Measurements from ENCODE around the gene PRDX5.

Gene PRDX5

GRCh38 chr11:64368673-64369074, 50.8 kb downstream of the PRDX5 start:
- Histone ChIP-seq H3K27ac (ENCODE audit: low read length) (no peak overlapping the region), H3K36me3 (ENCODE audit: control insufficient read depth, low read depth, low read length) (peaks cover 3% of the 10 kb centered on the region), H3K27me3 (ENCODE audit: control insufficient read depth, insufficient read depth, low read length) (no peaks in the 10 kb centered on the region), H3K9me3 (ENCODE audit: control insufficient read depth, low read depth, low read length) (no peaks in the 10 kb centered on the region), H3K4me1 (ENCODE audit: control insufficient read depth, low read depth, low read length) (no peaks in the 10 kb centered on the region), H3K9ac (ENCODE audit: low read length) (no peak overlapping the region), H3K4me3 (ENCODE audit: low read length) (no peak overlapping the region)

DNA sequence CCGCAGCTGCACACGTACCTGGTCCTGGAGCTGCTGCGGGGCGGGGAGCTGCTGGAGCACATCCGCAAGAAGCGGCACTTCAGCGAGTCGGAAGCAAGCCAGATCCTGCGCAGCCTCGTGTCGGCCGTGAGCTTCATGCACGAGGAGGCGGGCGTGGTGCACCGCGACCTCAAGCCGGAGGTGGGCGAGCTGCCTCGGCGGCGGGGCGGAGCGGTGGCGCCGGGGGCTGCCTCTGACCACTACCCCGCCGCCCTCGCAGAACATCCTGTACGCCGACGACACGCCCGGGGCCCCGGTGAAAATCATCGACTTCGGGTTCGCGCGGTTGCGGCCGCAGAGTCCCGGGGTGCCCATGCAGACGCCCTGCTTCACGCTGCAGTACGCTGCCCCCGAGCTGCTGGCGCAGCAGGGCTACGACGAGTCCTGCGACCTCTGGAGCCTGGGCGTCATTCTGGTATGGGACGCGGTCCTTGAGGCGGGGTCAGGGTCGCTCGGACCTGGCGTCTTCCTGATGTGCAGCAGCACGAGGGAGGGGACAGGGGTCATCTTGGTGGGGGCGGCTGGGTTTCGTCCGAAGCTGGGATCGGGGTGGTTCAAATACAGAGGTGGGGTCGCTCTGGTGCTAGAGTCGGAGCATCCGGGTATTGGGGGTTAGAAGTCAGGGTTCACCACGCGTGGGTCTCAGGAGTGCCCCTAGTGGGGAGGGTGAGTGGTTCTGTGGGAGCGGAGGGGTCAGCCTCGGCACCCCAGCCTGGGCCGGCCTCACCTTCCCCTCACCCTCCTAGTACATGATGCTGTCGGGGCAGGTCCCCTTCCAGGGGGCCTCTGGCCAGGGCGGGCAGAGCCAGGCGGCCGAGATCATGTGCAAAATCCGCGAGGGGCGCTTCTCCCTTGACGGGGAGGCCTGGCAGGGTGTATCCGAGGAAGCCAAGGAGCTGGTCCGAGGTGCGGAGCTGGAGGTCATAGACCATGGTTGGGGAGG, 51.8 kb downstream of the PRDX5 start:
- Histone ChIP-seq H3K27me3 (ENCODE audit: control insufficient read depth, insufficient read depth, low read length) (no peaks in the 10 kb centered on the region), H3K9me3 (ENCODE audit: control insufficient read depth, low read depth, low read length) (no peaks in the 10 kb centered on the region), H3K4me3 (ENCODE audit: low read length) (no peak overlapping the region), H3K27ac (ENCODE audit: low read length) (no peak overlapping the region), H3K4me1 (ENCODE audit: control insufficient read depth, low read depth, low read length) (no peaks in the 10 kb centered on the region), H3K9ac (ENCODE audit: low read length) (no peak overlapping the region), H3K36me3 (ENCODE audit: control insufficient read depth, low read depth, low read length) (peaks cover 3% of the 10 kb centered on the region)

- Histone ChIP-seq H3K4me3 (ENCODE audit: low read length) (no peak overlapping the region), H3K36me3 (ENCODE audit: control insufficient read depth, low read depth, low read length) (peaks cover 3% of the 10 kb centered on the region), H3K27ac (ENCODE audit: low read length) (no peak overlapping the region), H3K9ac (ENCODE audit: low read length) (no peak overlapping the region), H3K9me3 (ENCODE audit: control insufficient read depth, low read depth, low read length) (no peaks in the 10 kb centered on the region), H3K27me3 (ENCODE audit: control insufficient read depth, insufficient read depth, low read length) (no peaks in the 10 kb centered on the region), H3K4me1 (ENCODE audit: control insufficient read depth, low read depth, low read length) (no peaks in the 10 kb centered on the region)
These were observed 53.3 kb downstream of the PRDX5 start for GRCh38 chr11:64371201-64371600.
